IMR-90 (cell line): Measurements from ENCODE around the gene PAX5. TPM values are rescaled to one million over a fixed set of nuclear protein-coding genes. Genes with fewer than 3 reads are reported as not detected.

ENCODE experiments used
- ATAC-seq: fragments of 200-7000 bp; cut with Tn5 transposase; 2 replicates; pipeline ENCODE4 v1.9.1; 2020; ENCODE audit warnings: low read depth, mild to moderate bottlenecking, moderate library complexity
- BruUV-seq: library from RNA; stranded (reverse); fragments of 400-500 nt; replicated peaks from 2 replicates; lab custom pipeline; 2021; lab: Mats Ljungman, UMichigan
- CTCF ChIA-PET: fragments of 300-600 bp; formaldehyde crosslinking; extraction: SDS; loops from one replicate; lab custom pipeline; 2021; ENCODE audit warnings: antibody characterized with exemption; lab: Yijun Ruan, JAX
- POLR2A ChIA-PET: fragments of 300-600 bp; sonication (Branson Sonifier 250); formaldehyde crosslinking; loops from one replicate; lab custom pipeline; 2022; ENCODE audit warnings: antibody characterized with exemption; ENCODE audit not compliant: unreplicated experiment; lab: Charles Lee
- DNase-seq: peaks from one replicate; pipeline ENCODE4 v3.0.0; 2013
- H2AFZ ChIP-seq: replicated peaks from 2 replicates; pipeline ENCODE3; 2013; ENCODE audit warnings: low read length, mild to moderate bottlenecking; ENCODE audit not compliant: poor library complexity
- H2AK5ac ChIP-seq: 2 replicates; pipeline ENCODE4 v1.6.1; 2013; ENCODE audit warnings: low read depth, low read length, inconsistent platforms
- H2AK9ac ChIP-seq: replicated peaks from 2 replicates; pipeline ENCODE3; 2013; ENCODE audit warnings: mild to moderate bottlenecking, low read depth, low read length, moderate library complexity; ENCODE audit not compliant: poor library complexity
- H2BK120ac ChIP-seq: 2 replicates; pipeline ENCODE4 v1.6.1; 2013; ENCODE audit warnings: low read depth, low read length, inconsistent platforms
- H2BK15ac ChIP-seq: 3 replicates; pipeline ENCODE4 v1.6.1; 2013; ENCODE audit warnings: low read depth, low read length, inconsistent platforms
- H2BK20ac ChIP-seq: 2 replicates; pipeline ENCODE4 v1.6.1; 2013; ENCODE audit warnings: low read depth, mild to moderate bottlenecking, inconsistent platforms, low read length, moderate library complexity
- H2BK5ac ChIP-seq: 2 replicates; pipeline ENCODE4 v1.6.1; 2013; ENCODE audit warnings: mild to moderate bottlenecking, low read depth, low read length, inconsistent platforms; ENCODE audit not compliant: poor library complexity, severe bottlenecking
- H3K14ac ChIP-seq: replicated peaks from 2 replicates; pipeline ENCODE4 v1.6.1; 2013; ENCODE audit warnings: low read depth, low read length, inconsistent platforms
- H3K18ac ChIP-seq: 2 replicates; pipeline ENCODE4 v1.6.1; 2013; ENCODE audit warnings: low read depth, low read length, control low read depth
- H3K23ac ChIP-seq: 2 replicates; pipeline ENCODE4 v1.6.1; 2013; ENCODE audit warnings: low read depth, low read length, inconsistent platforms
- H3K27ac ChIP-seq: 2 replicates; pipeline ENCODE4 v1.5.1; 2013; ENCODE audit warnings: mild to moderate bottlenecking, control low read depth, low read length; ENCODE audit not compliant: insufficient read depth
- H3K27me3 ChIP-seq: 2 replicates; pipeline ENCODE4 v1.6.1; 2013; ENCODE audit warnings: low read length; ENCODE audit not compliant: control insufficient read depth, insufficient read depth
- H3K36me3 ChIP-seq: 2 replicates; pipeline ENCODE4 v1.6.1; 2013; ENCODE audit warnings: low read length, mixed read lengths; ENCODE audit not compliant: control insufficient read depth, insufficient read depth
- H3K4ac ChIP-seq: 2 replicates; pipeline ENCODE4 v1.6.1; 2013; ENCODE audit warnings: low read depth, low read length, inconsistent platforms
- H3K4me1 ChIP-seq: 2 replicates; pipeline ENCODE4 v1.6.1; 2013; ENCODE audit warnings: low read length, mixed read lengths; ENCODE audit not compliant: control insufficient read depth, insufficient read depth
- H3K4me2 ChIP-seq: 2 replicates; pipeline ENCODE4 v1.6.1; 2013; ENCODE audit warnings: low read depth, mild to moderate bottlenecking, control low read depth, low read length, moderate library complexity
- H3K4me3 ChIP-seq: 2 replicates; pipeline ENCODE4 v1.5.1; 2013; ENCODE audit warnings: low read depth, mild to moderate bottlenecking, control low read depth, low read length, moderate library complexity; ENCODE audit not compliant: insufficient read depth
- H3K56ac ChIP-seq: 2 replicates; pipeline ENCODE4 v1.6.1; 2013; ENCODE audit warnings: low read length, inconsistent platforms; ENCODE audit not compliant: insufficient read depth; ENCODE audit errors: extremely low read depth
- H3K79me1 ChIP-seq, 2 experiments: 2 replicates each; pipeline ENCODE4 v1.6.1; 2013; ENCODE audit warnings: low read length in 2 of 2, inconsistent platforms in 1 of 2, low read depth in 1 of 2
- H3K9ac ChIP-seq: 2 replicates; pipeline ENCODE4 v1.6.1; 2013; ENCODE audit warnings: low read depth, low read length, control low read depth
- H3K9me1 ChIP-seq: 2 replicates; pipeline ENCODE4 v1.6.1; 2013; ENCODE audit warnings: low read length, inconsistent platforms; ENCODE audit not compliant: insufficient read depth
- H3K9me3 ChIP-seq: 2 replicates; pipeline ENCODE4 v1.6.1; 2013; ENCODE audit warnings: low read length; ENCODE audit not compliant: control insufficient read depth, insufficient read depth
- H4K20me1 ChIP-seq: 2 replicates; pipeline ENCODE4 v1.6.1; 2013; ENCODE audit warnings: low read length, inconsistent platforms; ENCODE audit not compliant: insufficient read depth
- H4K5ac ChIP-seq: 2 replicates; pipeline ENCODE4 v1.6.1; 2013; ENCODE audit warnings: mild to moderate bottlenecking, low read depth, low read length, control low read depth
- H4K8ac ChIP-seq, 2 experiments: 2 replicates each; pipeline ENCODE4 v1.6.1; 2013; ENCODE audit warnings: low read depth in 2 of 2, low read length in 2 of 2, control low read depth in 1 of 2, inconsistent platforms in 1 of 2
- H4K91ac ChIP-seq: 2 replicates; pipeline ENCODE4 v1.6.1; 2013; ENCODE audit warnings: low read depth, low read length, inconsistent platforms; ENCODE audit not compliant: insufficient read depth
- CTCF ChIP-seq: conservative IDR thresholded peaks from 2 replicates; pipeline ENCODE4 v1.5.1; 2012; ENCODE audit warnings: mild to moderate bottlenecking, low read depth, low read length, improper control_type of control experiment
- MAFK ChIP-seq: IDR thresholded peaks from 2 replicates; pipeline ENCODE4 v1.6.1; 2012; ENCODE audit warnings: low read depth, low read length, improper control_type of control experiment
- MAZ ChIP-seq: IDR thresholded peaks from 2 replicates; pipeline ENCODE4 v1.6.1; 2012; ENCODE audit warnings: low read depth, mild to moderate bottlenecking, low read length, improper control_type of control experiment, moderate library complexity, borderline replicate concordance
- POLR2A ChIP-seq: IDR thresholded peaks from 2 replicates; pipeline ENCODE4 v1.6.1; 2012; ENCODE audit warnings: mild to moderate bottlenecking, low read depth, low read length
- RCOR1 ChIP-seq: IDR thresholded peaks from 2 replicates; pipeline ENCODE4 v1.6.1; 2012; ENCODE audit warnings: mild to moderate bottlenecking, low read length, improper control_type of control experiment; ENCODE audit not compliant: insufficient replicate concordance
- whole genome bisulfite sequencing, 2 experiments: methylation state at CpG; one replicate each; pipeline versions ENCODE4 v1.1.5 to v1.1.7; 2013; ENCODE audit warnings: missing lambda C conversion rate in 2 of 2; ENCODE audit not compliant: insufficient read length in 1 of 2; ENCODE audit errors: extremely low coverage in 2 of 2; 5-methylcytosine and 5-hydroxymethylcytosine counted together
- dilution Hi-C: fragments of 300-500 bp; cut with HindIII; formaldehyde crosslinking; loops from one replicate; pipeline ENCODE4 v1.14.3; 2018; ENCODE audit warnings: low sequenced_read_pairs; ENCODE audit not compliant: unreplicated experiment
- in situ Hi-C: fragments of 300-500 bp; cut with MboI; formaldehyde crosslinking; loops from 3 replicates; pipeline ENCODE4 v1.14.3; 2019; ENCODE audit warnings: low sequenced_read_pairs, inconsistent platforms, mixed read lengths
- intact Hi-C: fragments of 100-400 bp; cut with micrococcal nuclease; formaldehyde crosslinking; loops from 2 replicates; pipeline ENCODE4 v1.10.0; 2022
- polyA plus RNA-seq, 3 experiments: library from polyadenylated mRNA; depleted of rRNA; stranded (reverse); fragments of >200 nt; gene quantifications; 2 replicates each; pipeline ENCODE4 v1.2.3, GENCODE V29; 2012; ENCODE audit warnings: low replicate concordance in 1 of 3
- total RNA-seq: library from RNA; depleted of rRNA; stranded (reverse); fragments of >200 nt; gene quantifications from 2 replicates; pipeline ENCODE4 v1.2.3, GENCODE V29; 2012
- TF ChIP-seq, protein P1 (sequence below): fragments of 150-350 bp; IDR thresholded peaks from 2 replicates; pipeline ENCODE4 v1.6.1; 2016; ENCODE audit warnings: low read depth, mild to moderate bottlenecking, low read length, moderate library complexity, borderline replicate concordance

Gene PAX5
- total and polyA plus RNA-seq, 2 of the 4 experiments (the other 2 are of a cell fraction) = not detected

DNA sequence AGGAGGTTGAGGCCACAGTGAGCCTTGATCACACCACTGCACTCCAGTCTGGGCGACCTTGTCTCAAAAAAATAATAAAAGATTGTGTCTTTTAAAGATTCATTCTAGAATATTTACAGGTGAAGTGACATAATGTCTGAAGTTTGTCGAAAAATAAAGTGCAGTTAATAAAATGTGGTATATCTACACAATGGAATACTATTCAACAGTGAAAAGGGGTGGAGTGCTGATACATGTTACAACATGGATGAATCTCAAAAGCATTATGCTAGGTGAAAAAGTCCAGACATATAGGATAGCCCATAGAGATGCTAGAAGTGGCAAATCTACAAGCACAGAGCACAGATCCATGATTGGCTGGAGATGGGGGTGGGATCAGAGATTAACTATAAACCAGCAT lies 101.9 kb downstream of the PAX5 start:
- Histone ChIP-seq H4K20me1 (no peaks in the 10 kb centered on the region), H2BK15ac (no peak overlapping the region), H3K36me3 (no peaks in the 10 kb centered on the region), H3K9me1 (no peaks in the 10 kb centered on the region), H3K4ac (no peak overlapping the region), H4K91ac (no peak overlapping the region), H2BK20ac (no peak overlapping the region), H2AK9ac (no peak overlapping the region), H3K23ac (no peak overlapping the region), H3K27ac (no peak overlapping the region), H2AFZ (no peak overlapping the region), H3K9me3 (no peaks in the 10 kb centered on the region), H2BK5ac (no peak overlapping the region), H3K4me1 (no peaks in the 10 kb centered on the region), H3K9ac (no peak overlapping the region), H2BK120ac (no peak overlapping the region), H3K27me3 (peaks cover 12% of the 10 kb centered on the region), H3K56ac (no peak overlapping the region), H3K14ac (no peak overlapping the region), H4K8ac (no peak overlapping the region), H3K4me3 (no peak overlapping the region), H3K4me2 (no peak overlapping the region), H2AK5ac (no peak overlapping the region), H3K18ac (no peak overlapping the region), H3K79me1 (no peaks in the 10 kb centered on the region), H4K5ac (no peak overlapping the region)
- no peak for DNase-seq
- no TSS peak for BruUV-seq
- ATAC-seq = no peak
- WGBS, 2 experiments = no CpG with 5 or more reads among the region's 2 CpGs
- ChIA-PET CTCF (no interaction called here), POLR2A (no interaction called here)
- intact Hi-C loops = no loop called here
- TF ChIP-seq MAFK = no peak
- TF ChIP-seq, protein P1, sequence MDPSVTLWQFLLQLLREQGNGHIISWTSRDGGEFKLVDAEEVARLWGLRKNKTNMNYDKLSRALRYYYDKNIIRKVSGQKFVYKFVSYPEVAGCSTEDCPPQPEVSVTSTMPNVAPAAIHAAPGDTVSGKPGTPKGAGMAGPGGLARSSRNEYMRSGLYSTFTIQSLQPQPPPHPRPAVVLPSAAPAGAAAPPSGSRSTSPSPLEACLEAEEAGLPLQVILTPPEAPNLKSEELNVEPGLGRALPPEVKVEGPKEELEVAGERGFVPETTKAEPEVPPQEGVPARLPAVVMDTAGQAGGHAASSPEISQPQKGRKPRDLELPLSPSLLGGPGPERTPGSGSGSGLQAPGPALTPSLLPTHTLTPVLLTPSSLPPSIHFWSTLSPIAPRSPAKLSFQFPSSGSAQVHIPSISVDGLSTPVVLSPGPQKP = no peak
- no peak for TF ChIP-seq POLR2A
- TF ChIP-seq MAZ = no peak
- TF ChIP-seq RCOR1 = no peak
- no peak for TF ChIP-seq CTCF
- dilution Hi-C loops = no loop called here
- in situ Hi-C loops = no loop called here
